Naive B cell (primary cell): Measurements from ENCODE around the gene ARID4B. TPM values are rescaled to one million over a fixed set of nuclear protein-coding genes. Genes with fewer than 3 reads are reported as not detected.
A peak's percentile ranks its signal among the peaks of the same experiment; 100 is the strongest.
"Not testable (repeated sequence)": the region's sequence is repeated elsewhere in the genome, so short reads cannot be mapped to it uniquely, and the experiment has no call there.

Experiments
- ATAC-seq, 2 donors: fragments of 150-1000 bp; cut with Tn5 transposase; 2 replicates each; pipeline ENCODE4 v1.10.0; 2021; ENCODE audit warnings: low read depth in 2 of 2, mild to moderate bottlenecking in 2 of 2, moderate library complexity in 2 of 2
- DNase-seq: peaks from one replicate; pipeline ENCODE4 v3.0.0; 2022
- H3K27ac Mint-ChIP-seq, 6 donors: one replicate each; pipeline ENCODE4 v1.8.0; 2020 to 2022; ENCODE audit warnings: mild to moderate bottlenecking in 6 of 6, mixed read lengths in 6 of 6, moderate library complexity in 5 of 6, inconsistent platforms in 2 of 6
- H3K27me3 Mint-ChIP-seq, 3 donors: one replicate each; pipeline ENCODE4 v1.8.0; 2021 to 2022; ENCODE audit warnings: mixed read lengths in 3 of 3, mild to moderate bottlenecking in 1 of 3
- H3K36me3 Mint-ChIP-seq, 2 donors: one replicate each; pipeline ENCODE4 v1.8.0; 2020 to 2022; ENCODE audit warnings: mixed read lengths in 2 of 2, inconsistent platforms in 1 of 2, mild to moderate bottlenecking in 1 of 2
- H3K4me1 Mint-ChIP-seq, 3 donors: one replicate each; pipeline ENCODE4 v1.8.0; 2020 to 2022; ENCODE audit warnings: mixed read lengths in 3 of 3, inconsistent platforms in 1 of 3, mild to moderate bottlenecking in 1 of 3, moderate library complexity in 1 of 3
- H3K4me3 Mint-ChIP-seq, 8 donors: one replicate each; pipeline ENCODE4 v1.8.0; 2020 to 2022; ENCODE audit warnings: mild to moderate bottlenecking in 8 of 8, mixed read lengths in 8 of 8, moderate library complexity in 8 of 8, inconsistent platforms in 2 of 8
- H3K9me3 Mint-ChIP-seq, 7 donors: one replicate each; pipeline ENCODE4 v1.8.0; 2020 to 2022; ENCODE audit warnings: mixed read lengths in 7 of 7, mild to moderate bottlenecking in 5 of 7, inconsistent platforms in 2 of 7, moderate library complexity in 1 of 7
- polyA plus RNA-seq, 6 donors: library from polyadenylated mRNA; unstranded; fragments of 300-500 nt; fragmentation: Illumina TruSeq; gene quantifications; one replicate each; pipeline ENCODE4 v1.2.3, GENCODE V29; 2021; ENCODE audit warnings: low read depth in 6 of 6

Gene ARID4B
- polyA plus RNA-seq, 6 donors from 2014 or later, result 22.5 to 100 (median 59.7) TPM

DNA sequence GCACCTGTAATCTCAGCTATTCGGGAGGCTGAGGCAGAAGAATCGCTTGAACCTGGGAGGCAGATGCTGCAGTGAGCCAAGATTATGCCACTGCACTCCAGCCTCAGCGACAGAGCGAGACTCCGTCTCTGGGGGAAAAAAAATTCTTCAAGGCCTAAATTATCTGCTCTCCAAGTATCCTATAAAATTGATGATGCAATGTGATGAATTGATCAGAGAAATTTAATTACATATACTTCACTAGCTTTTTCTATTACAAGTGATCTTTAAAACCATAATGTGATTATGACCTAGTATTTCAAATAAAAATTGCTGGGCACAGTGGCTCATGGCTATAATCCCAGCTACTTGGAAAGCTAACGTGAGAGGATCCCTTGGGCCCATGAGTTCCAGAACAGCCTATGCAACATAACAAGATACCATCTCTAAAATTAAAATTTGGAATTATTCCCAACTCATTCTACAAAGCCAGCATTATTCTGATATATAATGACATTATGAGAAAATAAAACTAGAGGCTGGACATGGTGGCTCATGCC lies 43.7 kb downstream of the ARID4B start:
- Mint-ChIP-seq H3K36me3 (no peaks in the 10 kb centered on the region), H3K4me1 (peaks cover 46 to 76% (median 52%) of the 10 kb centered on the region in 3 donors), H3K27ac (peak overlapping the region in 1 of 6 donors; percentile 56), H3K9me3 (no peaks in the 10 kb centered on the region), H3K27me3 (no peaks in the 10 kb centered on the region), H3K4me3 (no peak overlapping the region)
- DNase-seq (no peak), ATAC-seq (no peak)

DNA sequence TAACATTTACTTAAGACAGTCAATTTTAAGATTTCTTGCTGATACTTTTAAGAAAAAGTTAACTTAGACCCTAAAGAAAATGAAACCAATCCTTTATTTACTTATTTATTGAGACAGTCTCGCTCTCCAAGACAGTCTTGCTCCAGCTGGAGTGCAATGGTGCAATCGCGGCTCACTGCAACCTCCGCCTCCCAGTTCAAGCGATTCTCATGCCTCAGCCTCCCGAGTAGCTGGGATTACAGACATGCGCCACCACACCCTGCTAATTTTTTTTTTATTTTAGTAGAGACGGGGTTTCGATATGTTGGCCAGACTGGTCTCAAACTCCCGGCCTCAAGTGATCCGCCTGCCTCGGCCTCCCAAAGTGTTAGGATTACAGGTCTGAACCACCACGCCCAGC lies 44.3 kb downstream of the ARID4B start:
- not testable (repeated sequence) for H3K27me3 Mint-ChIP-seq, ATAC-seq, DNase-seq, H3K4me3 Mint-ChIP-seq, H3K36me3 Mint-ChIP-seq, H3K27ac Mint-ChIP-seq, H3K9me3 Mint-ChIP-seq
- peaks cover 50 to 77% (median 58%) of the 10 kb centered on the region in 3 donors for H3K4me1 Mint-ChIP-seq

DNA sequence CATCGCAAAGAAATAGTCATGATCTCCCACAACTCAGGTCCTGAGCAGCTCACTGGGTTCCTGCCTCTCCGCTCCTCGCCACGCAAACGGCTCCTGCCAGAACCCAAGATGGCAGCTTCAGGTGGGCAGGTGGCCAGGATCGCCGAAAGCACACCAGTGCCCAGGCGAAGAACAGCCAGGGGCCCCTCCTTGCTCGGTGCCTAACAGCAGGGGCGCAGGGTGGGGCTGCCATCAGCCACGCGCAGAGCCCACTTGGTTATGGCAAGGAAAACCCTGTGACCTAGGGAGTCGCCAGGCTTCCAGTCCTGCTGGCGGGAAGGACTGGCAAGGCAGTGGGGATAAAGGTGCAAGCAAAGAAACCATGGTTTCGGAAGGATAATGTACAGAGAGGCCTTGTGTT lies 47.5 kb downstream of the ARID4B start:
- H3K4me3 Mint-ChIP-seq, result peak overlapping the region in 1 of 8 donors; percentile 80

DNA sequence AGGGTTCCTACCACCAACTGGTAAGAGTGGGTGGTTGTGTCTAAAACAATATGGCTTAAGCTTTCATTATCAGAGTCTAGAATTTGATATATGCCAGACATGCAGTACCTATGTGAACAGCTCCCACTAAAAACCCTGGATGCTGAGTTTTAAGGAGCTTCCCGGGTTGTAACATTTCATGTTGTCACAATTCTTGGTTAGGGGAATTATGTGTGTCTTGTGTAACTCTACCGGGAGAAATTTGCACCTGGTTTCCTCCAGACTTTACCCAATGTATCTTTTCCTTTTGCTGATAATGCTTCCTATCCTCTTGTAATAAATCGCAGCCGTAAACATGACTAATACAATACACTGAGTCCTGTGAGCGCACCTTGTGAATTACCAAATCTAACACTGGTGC lies 48.3 kb downstream of the ARID4B start:
- H3K4me3 Mint-ChIP-seq, result no peak overlapping the region

More for the DNA sequence above, 47.5 kb downstream of the ARID4B start:
- Mint-ChIP-seq H3K27me3 (no peaks in the 10 kb centered on the region), H3K4me1 (peaks cover 46 to 79% (median 53%) of the 10 kb centered on the region in 3 donors), H3K27ac (peak overlapping the region in 4 of 6 donors; percentile 59 to 89 (median 74)), H3K9me3 (no peaks in the 10 kb centered on the region), H3K36me3 (no peaks in the 10 kb centered on the region)
- DNase-seq (no peak), ATAC-seq (no peak)

DNA sequence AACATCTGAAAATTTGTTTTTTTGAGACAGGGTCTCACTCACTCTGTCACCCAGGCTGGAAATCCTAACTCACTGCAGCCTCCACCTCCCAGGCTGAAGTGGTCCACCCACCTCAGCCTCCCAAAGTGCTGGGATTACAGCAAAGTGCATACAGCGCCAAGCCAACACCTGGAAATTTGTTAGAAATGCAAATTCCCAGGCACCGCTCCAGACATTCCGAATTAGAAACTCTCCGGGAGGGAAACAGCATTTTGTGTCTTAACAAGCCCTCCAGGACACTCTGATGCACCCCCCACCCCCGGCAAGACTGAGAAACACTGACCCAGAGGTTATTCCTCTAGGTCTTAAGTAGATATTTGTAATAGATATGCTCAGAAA lies 49.1 kb downstream of the ARID4B start:
- no peaks in the 10 kb centered on the region for H3K27me3 Mint-ChIP-seq
- H3K36me3 Mint-ChIP-seq, result no peaks in the 10 kb centered on the region
- ATAC-seq (no peak), DNase-seq (no peak)
- H3K27ac Mint-ChIP-seq, result peak overlapping the region in 3 of 6 donors; percentile 57 to 84 (median 66)
- H3K9me3 Mint-ChIP-seq, result no peaks in the 10 kb centered on the region
- no peak overlapping the region for H3K4me3 Mint-ChIP-seq
- peaks cover 44 to 75% (median 51%) of the 10 kb centered on the region in 3 donors for H3K4me1 Mint-ChIP-seq

More for the DNA sequence above, 48.3 kb downstream of the ARID4B start:
- H3K27me3 Mint-ChIP-seq, result no peaks in the 10 kb centered on the region
- ATAC-seq, result no peak
- peaks cover 44 to 79% (median 49%) of the 10 kb centered on the region in 3 donors for H3K4me1 Mint-ChIP-seq
- DNase-seq, result no peak
- H3K9me3 Mint-ChIP-seq, result no peaks in the 10 kb centered on the region
- H3K36me3 Mint-ChIP-seq, result no peaks in the 10 kb centered on the region
- H3K27ac Mint-ChIP-seq, result peak overlapping the region in 2 of 6 donors; percentile 53 to 59

DNA sequence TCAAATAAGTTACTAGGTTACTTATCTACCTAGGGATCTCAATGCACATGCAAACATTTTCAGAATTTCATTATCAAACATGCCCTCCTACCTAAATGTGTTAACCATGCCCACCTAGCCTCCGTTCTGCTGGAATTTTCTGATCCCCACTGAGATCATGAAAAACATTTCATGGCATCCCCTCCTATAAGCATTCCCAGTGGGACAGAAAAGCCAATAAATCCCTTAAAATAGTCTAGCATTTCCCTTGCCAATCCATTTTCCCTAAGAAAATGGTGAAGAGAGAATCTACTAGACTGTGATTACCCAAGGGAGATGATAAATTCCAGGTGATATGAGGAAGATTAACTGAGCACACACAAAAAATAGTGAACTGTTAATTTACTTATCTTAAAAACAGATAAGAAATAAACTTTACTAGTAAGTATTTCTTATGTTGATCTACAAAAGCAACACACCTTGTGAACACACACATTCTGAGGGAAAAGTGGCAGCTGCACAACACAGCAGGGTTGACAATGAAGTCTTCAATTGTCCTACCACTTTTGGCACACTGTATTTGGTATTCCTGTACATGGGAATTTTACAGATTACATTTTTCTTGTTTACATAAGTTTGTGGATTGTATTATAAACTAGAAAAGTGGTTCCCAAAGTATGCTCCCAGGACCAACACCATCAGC lies 49.6 kb downstream of the ARID4B start:
- Mint-ChIP-seq H3K4me3 (peak overlapping the region in 1 of 8 donors; percentile 44), H3K4me1 (peaks cover 48 to 77% (median 56%) of the 10 kb centered on the region in 3 donors), H3K27me3 (no peaks in the 10 kb centered on the region), H3K27ac (peak overlapping the region in 5 of 6 donors; percentile 28 to 84 (median 34)), H3K36me3 (no peaks in the 10 kb centered on the region), H3K9me3 (no peaks in the 10 kb centered on the region)
- DNase-seq (no peak), ATAC-seq (no peak)

DNA sequence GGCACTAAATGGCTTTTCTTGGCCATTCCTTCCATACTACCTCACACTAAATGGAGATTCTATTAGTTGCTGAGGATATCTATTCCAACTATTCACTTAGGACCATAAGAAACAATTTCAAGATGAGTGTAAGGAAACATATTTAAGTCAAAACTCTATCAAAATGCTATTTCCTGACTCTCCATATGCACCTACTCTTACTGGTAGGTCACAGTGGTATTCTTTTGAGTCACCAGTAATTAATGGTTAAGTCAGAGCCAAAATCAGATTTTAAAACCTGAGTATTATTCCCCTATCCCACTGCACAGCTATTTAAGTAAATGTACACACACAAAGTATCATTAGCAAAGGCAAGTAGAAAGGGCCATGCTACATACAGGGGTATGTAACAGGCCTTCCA lies 50.3 kb downstream of the ARID4B start:
- no peak for DNase-seq
- ATAC-seq, result no peak
- peak overlapping the region in 1 of 8 donors; percentile 10 for H3K4me3 Mint-ChIP-seq
- no peaks in the 10 kb centered on the region for H3K36me3 Mint-ChIP-seq
- no peaks in the 10 kb centered on the region for H3K9me3 Mint-ChIP-seq
- H3K27me3 Mint-ChIP-seq, result no peaks in the 10 kb centered on the region
- H3K27ac Mint-ChIP-seq, result peak overlapping the region in 5 of 6 donors; percentile 28 to 83 (median 34)
- peaks cover 50 to 79% (median 61%) of the 10 kb centered on the region in 3 donors for H3K4me1 Mint-ChIP-seq

DNA sequence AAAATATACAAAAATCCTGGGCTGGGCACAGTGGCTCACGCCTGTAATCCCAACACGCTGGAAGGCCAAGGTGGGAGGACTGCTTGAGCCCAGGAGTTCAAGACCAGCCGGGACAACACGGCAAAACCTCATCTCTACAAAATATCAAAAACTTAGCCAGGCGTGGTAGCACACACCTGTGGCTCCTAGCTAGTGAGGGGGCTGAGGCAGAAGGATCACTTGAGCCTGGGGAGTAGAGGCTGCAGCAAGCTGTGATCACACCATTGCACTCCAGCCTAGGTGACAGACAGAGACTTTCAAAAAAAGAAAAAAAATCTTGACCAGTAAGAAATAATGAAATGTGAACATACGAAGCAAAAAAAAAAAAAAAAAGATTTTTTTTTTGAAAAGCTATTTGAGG lies 52.1 kb downstream of the ARID4B start:
- Mint-ChIP-seq H3K4me1 (peaks cover 56 to 82% (median 59%) of the 10 kb centered on the region in 3 donors), H3K36me3 (no peaks in the 10 kb centered on the region), H3K27ac (peak overlapping the region; percentile 20 to 93 (median 86)), H3K27me3 (no peaks in the 10 kb centered on the region), H3K9me3 (no peaks in the 10 kb centered on the region), H3K4me3 (peak overlapping the region; percentile 3 to 72 (median 44))
- ATAC-seq, result no peak
- DNase-seq, result no peak

DNA sequence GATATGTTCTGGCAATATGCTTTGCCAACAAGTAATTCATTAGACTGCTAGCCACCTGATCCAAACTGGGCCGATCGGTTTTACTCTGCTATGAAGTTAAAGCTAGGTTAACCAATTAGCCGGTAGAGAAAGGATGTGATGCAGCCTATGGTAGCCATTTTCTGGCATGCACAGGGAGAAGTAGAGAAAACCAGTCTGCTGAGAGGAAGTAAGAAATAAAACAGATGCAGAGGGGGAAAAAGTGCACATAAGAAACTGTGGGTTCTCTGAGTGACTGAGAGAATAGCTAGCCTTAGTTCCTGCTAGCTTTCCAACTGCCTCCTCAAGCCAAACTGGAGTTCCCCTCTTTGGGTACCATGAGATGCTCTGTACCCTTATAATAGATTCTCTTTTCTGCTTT lies 52.8 kb downstream of the ARID4B start:
- Mint-ChIP-seq H3K9me3 (no peaks in the 10 kb centered on the region), H3K4me3 (peak overlapping the region; percentile 3 to 72 (median 44)), H3K36me3 (no peaks in the 10 kb centered on the region), H3K27ac (peak overlapping the region; percentile 20 to 93 (median 86)), H3K4me1 (peaks cover 56 to 83% (median 60%) of the 10 kb centered on the region in 3 donors), H3K27me3 (no peaks in the 10 kb centered on the region)
- DNase-seq, result peak; percentile 61
- ATAC-seq, result peak; percentile 88 to 90

DNA sequence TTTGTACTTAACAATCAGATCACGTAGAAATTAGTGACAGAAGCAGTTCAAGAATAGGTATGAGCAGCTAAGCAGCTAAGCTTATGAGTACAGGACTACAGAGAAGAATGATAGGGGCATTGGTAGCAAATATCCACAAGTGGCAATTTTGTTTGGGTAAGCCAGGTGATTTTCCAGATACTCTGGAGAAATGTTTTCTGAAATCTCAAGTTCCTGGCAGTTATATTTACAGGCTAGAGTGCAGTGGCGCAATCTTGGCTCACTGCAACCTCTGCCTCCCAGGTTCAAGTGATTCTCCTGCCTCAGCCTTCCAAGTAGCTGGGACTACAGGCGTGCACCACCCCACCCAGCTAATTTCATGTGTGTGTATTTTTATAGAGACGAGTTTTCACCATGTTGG lies 55.1 kb downstream of the ARID4B start:
- Mint-ChIP-seq H3K4me3 (no peak overlapping the region), H3K36me3 (no peaks in the 10 kb centered on the region), H3K27ac (peak overlapping the region in 2 of 6 donors; percentile 8 to 49), H3K9me3 (no peaks in the 10 kb centered on the region), H3K4me1 (peaks cover 53 to 80% (median 55%) of the 10 kb centered on the region in 3 donors), H3K27me3 (no peaks in the 10 kb centered on the region)
- ATAC-seq (no peak), DNase-seq (no peak)

DNA sequence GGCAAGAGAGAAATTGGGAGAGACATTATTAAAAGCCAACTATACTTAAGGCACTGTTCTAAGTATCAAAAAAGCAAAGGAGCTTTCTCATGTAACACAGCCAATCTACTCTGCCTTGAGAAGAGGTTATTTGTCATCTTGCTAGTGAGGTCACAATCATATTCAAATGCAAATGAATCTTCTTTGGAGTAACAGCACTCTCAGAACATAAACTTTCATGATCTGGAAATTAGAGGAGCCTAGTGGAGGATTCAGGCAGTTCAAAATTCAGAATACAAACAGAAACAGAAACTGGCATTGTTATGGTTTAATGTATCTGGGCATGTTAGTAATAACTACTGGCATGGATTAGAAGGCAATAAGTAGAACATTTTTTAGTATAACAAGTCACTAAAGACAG lies 57.4 kb downstream of the ARID4B start:
- H3K36me3 Mint-ChIP-seq, result no peaks in the 10 kb centered on the region
- H3K4me3 Mint-ChIP-seq, result peak overlapping the region in 5 of 8 donors; percentile 14 to 66 (median 21)
- H3K9me3 Mint-ChIP-seq, result no peaks in the 10 kb centered on the region
- H3K27ac Mint-ChIP-seq, result peak overlapping the region in 5 of 6 donors; percentile 35 to 80 (median 66)
- no peaks in the 10 kb centered on the region for H3K27me3 Mint-ChIP-seq
- H3K4me1 Mint-ChIP-seq, result peaks cover 46 to 81% (median 63%) of the 10 kb centered on the region in 3 donors
- ATAC-seq (peak; percentile 44 to 53), DNase-seq (no peak)

DNA sequence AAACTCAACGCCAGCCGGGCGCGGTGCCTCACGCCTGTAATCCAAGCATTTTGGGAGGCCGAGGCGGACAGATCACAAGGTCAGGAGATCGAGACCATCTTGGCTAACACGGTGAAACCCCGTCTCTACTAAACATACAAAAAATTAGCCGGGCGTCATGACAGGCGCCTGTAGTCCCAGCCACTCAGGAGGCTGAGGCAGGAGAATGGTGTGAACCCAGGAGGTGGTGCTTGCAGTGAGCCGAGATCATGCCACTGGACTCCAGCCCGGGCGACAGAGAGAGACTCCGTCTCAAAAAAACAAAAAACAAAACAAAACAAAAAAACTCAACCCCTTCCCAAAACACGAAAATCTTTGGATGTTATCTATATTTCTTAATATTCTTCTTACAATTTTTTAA lies 58.0 kb downstream of the ARID4B start:
- not testable (repeated sequence) for H3K4me3 Mint-ChIP-seq, H3K36me3 Mint-ChIP-seq, H3K27me3 Mint-ChIP-seq, H3K9me3 Mint-ChIP-seq, DNase-seq, ATAC-seq
- Mint-ChIP-seq H3K4me1 (peaks cover 43 to 81% (median 67%) of the 10 kb centered on the region in 3 donors), H3K27ac (peak overlapping the region in 3 of 6 donors; percentile 66 to 85 (median 85))

DNA sequence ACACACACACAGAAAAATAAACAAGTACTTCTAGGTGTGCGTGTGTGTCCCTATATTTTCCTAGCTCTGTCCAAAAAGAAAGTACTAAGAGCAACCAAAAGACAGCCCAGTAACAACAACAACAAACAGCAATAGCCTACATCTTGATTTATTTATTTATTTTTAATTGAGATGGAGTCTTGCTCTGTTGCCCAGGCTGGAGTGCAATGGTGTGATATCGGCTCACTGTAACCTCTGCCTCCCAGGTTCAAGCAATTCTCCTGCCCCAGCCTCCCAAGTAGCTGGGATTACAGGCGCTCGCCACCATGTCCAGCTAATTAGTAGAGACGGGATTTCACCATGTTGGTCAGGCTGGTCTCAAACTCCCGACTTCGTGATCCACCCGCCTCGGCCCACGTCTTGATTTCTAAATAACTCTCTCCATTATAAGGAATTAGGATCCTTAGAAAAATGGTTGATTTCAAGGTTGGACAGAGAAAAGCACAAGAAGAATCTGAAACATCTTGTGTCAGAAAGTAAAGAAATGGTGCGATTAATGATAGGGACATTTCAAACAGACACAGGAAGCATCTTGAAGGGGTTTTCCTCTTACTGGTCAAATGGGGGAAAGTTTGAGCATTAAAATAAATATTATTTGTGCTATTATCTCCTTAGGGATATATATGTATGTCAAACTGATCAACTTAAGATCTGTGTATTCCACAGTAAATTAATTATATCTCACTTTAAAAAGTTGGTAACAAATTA lies 59.4 kb downstream of the ARID4B start:
- DNase-seq (no peak), ATAC-seq (peak in 1 of 2 donors; percentile 22)
- peak overlapping the region in 1 of 8 donors; percentile 2 for H3K4me3 Mint-ChIP-seq
- no peaks in the 10 kb centered on the region for H3K27me3 Mint-ChIP-seq
- H3K9me3 Mint-ChIP-seq, result no peaks in the 10 kb centered on the region
- peak overlapping the region in 3 of 6 donors; percentile 7 to 76 (median 34) for H3K27ac Mint-ChIP-seq
- H3K4me1 Mint-ChIP-seq, result peaks cover 45 to 86% (median 69%) of the 10 kb centered on the region in 3 donors
- no peaks in the 10 kb centered on the region for H3K36me3 Mint-ChIP-seq
